ENCODE data around the gene UNC5A. TPM values are rescaled to one million over a fixed set of nuclear protein-coding genes. Genes with fewer than 3 reads are reported as not detected.

Gene UNC5A
- total RNA-seq, 2 experiments from 2014 or later, result not detected

DNA sequence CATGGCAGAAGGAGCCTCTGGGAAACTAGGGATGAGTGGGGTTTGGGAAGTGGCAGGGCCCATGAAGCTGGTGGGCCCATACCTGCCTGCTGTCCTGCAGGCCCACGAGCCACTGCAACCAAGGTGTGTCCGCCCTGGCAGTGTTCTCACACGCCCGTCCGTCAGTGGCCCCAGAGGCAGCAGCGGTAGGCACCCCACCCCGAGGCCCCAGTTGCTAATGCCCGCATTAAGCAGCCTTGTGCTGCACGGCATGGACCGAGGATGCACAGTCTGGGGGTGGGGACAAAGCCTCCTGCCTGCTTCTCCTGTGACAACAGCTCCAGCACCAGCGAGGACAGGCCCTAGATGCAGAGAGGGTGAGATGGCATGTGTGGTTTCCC is 47.5 kb downstream of the UNC5A start:
- Mint-ChIP-seq H3K4me1 (ENCODE audit: low read depth) (no peaks in the 10 kb centered on the region), H3K4me3 (no peak overlapping the region), H3K27me3 (ENCODE audit: low read depth) (peaks cover 22% of the 10 kb centered on the region), H3K36me3 (ENCODE audit: low read depth) (no peaks in the 10 kb centered on the region), H3K9me3 (no peaks in the 10 kb centered on the region), H3K27ac (no peak overlapping the region)
- intact Hi-C loops (cut with micrococcal nuclease), result no loop called here
- CTCF ChIA-PET, result no interaction called here
- no peak for DNase-seq

- CTCF ChIA-PET, result no interaction called here
- H3K4me1 Mint-ChIP-seq (ENCODE audit: low read depth), result no peaks in the 10 kb centered on the region
- no peak overlapping the region for H3K4me3 Mint-ChIP-seq
- H3K36me3 Mint-ChIP-seq (ENCODE audit: low read depth), result no peaks in the 10 kb centered on the region
- peaks cover 31% of the 10 kb centered on the region for H3K27me3 Mint-ChIP-seq (ENCODE audit: low read depth)
- no peak for DNase-seq
- no peaks in the 10 kb centered on the region for H3K9me3 Mint-ChIP-seq
- no peak overlapping the region for H3K27ac Mint-ChIP-seq
- intact Hi-C loops (cut with micrococcal nuclease), result no loop called here
These were observed 49.6 kb downstream of the UNC5A start for GRCh38 chr5:176859916-176860315.

DNA sequence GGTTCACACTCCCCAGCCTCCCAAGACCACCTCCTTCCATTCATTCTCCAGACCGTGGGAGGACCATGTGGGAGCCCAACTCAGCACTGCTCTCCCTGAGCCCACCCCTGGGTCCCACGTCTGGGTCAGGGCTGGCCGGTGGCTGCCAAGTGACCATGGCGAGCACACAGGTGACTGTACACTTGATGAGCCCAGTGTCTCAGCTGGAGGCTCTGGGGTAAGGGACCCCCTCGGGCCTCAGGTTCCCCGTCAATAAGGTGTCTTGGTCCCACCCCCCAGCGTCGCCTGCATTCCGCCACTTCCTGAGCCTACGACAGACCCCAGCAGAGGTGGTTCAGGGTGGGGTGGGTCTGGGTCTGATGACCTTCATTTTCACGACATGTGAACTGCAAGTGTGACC is 50.0 kb downstream of the UNC5A start:
- Mint-ChIP-seq H3K4me3 (no peak overlapping the region), H3K4me1 (ENCODE audit: low read depth) (no peaks in the 10 kb centered on the region), H3K27me3 (ENCODE audit: low read depth) (peaks cover 33% of the 10 kb centered on the region), H3K9me3 (no peaks in the 10 kb centered on the region), H3K27ac (no peak overlapping the region), H3K36me3 (ENCODE audit: low read depth) (no peaks in the 10 kb centered on the region)
- CTCF ChIA-PET, result no interaction called here
- intact Hi-C loops (cut with micrococcal nuclease), result no loop called here
- DNase-seq, result no peak

DNA sequence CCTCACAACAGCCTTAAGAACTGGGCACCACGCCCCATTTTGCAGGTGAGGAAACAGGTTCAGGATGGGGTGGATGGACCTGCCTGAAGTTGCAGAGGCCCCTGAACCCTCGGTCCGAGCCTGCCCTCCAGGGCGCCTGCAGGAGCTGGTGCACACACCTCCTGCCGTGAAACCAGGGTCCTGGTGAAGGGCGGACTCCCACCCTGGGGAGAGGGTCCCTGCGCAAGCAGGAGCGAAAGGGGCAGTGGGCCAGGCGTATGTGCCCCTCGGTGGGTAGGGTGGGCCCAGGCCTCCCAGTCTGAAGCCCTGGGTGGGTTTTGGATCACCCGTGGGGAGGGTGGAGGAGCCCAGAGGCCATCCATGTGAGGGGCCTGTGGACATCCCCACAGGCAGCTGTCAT is 50.9 kb downstream of the UNC5A start:
- Mint-ChIP-seq H3K27ac (no peak overlapping the region), H3K27me3 (ENCODE audit: low read depth) (peaks cover 35% of the 10 kb centered on the region), H3K4me1 (ENCODE audit: low read depth) (no peaks in the 10 kb centered on the region), H3K9me3 (no peaks in the 10 kb centered on the region), H3K36me3 (ENCODE audit: low read depth) (no peaks in the 10 kb centered on the region), H3K4me3 (no peak overlapping the region)
- CTCF ChIA-PET, result no interaction called here
- intact Hi-C loops (cut with micrococcal nuclease), result no loop called here
- DNase-seq, result no peak

- H3K36me3 Mint-ChIP-seq (ENCODE audit: low read depth), result no peaks in the 10 kb centered on the region
- H3K4me1 Mint-ChIP-seq (ENCODE audit: low read depth), result no peaks in the 10 kb centered on the region
- no peaks in the 10 kb centered on the region for H3K9me3 Mint-ChIP-seq
- H3K27me3 Mint-ChIP-seq (ENCODE audit: low read depth), result peaks cover 38% of the 10 kb centered on the region
- H3K4me3 Mint-ChIP-seq, result no peak overlapping the region
- H3K27ac Mint-ChIP-seq, result no peak overlapping the region
- intact Hi-C loops (cut with micrococcal nuclease), result no loop called here
- CTCF ChIA-PET, result no interaction called here
- DNase-seq, result no peak
These were observed 52.1 kb downstream of the UNC5A start for GRCh38 chr5:176862330-176862995.

DNA sequence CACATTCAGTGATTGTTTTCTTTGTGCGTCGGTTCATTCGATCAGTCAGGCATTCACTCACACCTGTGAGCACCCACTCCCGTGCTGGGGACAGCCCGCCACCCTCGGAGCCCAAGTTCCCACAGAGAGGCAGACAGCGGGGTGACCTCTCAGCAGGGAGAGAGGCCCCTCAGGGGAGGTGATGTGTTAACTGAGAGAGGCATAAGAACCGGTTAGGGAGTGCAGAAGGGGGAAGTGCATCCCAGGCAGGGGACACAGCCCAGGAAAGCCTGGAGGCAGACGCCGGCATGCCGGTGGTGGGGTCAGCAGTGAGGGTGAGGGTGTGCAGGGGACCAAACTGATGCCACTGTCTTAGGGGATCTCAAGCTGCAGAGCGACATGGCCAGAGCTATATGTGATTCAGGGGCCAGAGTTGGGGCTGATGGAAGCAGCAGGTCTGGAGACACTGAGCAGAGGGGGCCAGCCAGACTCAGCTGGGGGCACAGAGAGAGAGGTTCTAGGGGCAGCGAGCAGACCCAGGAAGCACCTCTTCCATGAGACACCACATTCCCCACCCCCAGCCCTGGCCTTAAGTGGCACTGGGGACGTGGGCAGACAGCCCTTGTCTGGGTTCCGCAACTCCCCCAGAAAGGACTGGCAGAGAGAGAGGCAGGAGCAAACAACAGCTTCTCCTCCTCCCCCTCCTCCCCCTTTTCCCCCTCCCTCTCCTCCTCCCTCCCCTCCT is 52.8 kb downstream of the UNC5A start:
- no peak for DNase-seq
- Mint-ChIP-seq H3K27me3 (ENCODE audit: low read depth) (peaks cover 37% of the 10 kb centered on the region), H3K36me3 (ENCODE audit: low read depth) (no peaks in the 10 kb centered on the region), H3K27ac (no peak overlapping the region), H3K4me3 (no peak overlapping the region), H3K4me1 (ENCODE audit: low read depth) (no peaks in the 10 kb centered on the region), H3K9me3 (no peaks in the 10 kb centered on the region)
- CTCF ChIA-PET, result no interaction called here
- intact Hi-C loops (cut with micrococcal nuclease), result no loop called here

- CTCF ChIA-PET, result no interaction called here
These were observed 53.4 kb downstream of the UNC5A start for GRCh38 chr5:176863765-176864098.

GRCh38 chr5:176864755-176865154 is 54.4 kb downstream of the UNC5A start:
- intact Hi-C loops (cut with micrococcal nuclease), result no loop called here
- H3K27me3 Mint-ChIP-seq (ENCODE audit: low read depth), result peaks cover 34% of the 10 kb centered on the region
- H3K9me3 Mint-ChIP-seq, result no peaks in the 10 kb centered on the region
- no peak overlapping the region for H3K27ac Mint-ChIP-seq
- H3K36me3 Mint-ChIP-seq (ENCODE audit: low read depth), result no peaks in the 10 kb centered on the region
- H3K4me3 Mint-ChIP-seq, result no peak overlapping the region
- DNase-seq, result no peak
- H3K4me1 Mint-ChIP-seq (ENCODE audit: low read depth), result no peaks in the 10 kb centered on the region
- CTCF ChIA-PET, result interaction anchor here (0.7 kb wide), 2 partner anchors 204 to 267 kb away, joined by 3 read pairs; no protein-coding TSS in a partner anchor

More at GRCh38 chr5:176863765-176864098, 53.4 kb downstream of the UNC5A start:
- Mint-ChIP-seq H3K4me3 (no peak overlapping the region), H3K9me3 (no peaks in the 10 kb centered on the region), H3K27ac (no peak overlapping the region), H3K4me1 (ENCODE audit: low read depth) (no peaks in the 10 kb centered on the region), H3K27me3 (ENCODE audit: low read depth) (peaks cover 34% of the 10 kb centered on the region), H3K36me3 (ENCODE audit: low read depth) (no peaks in the 10 kb centered on the region)
- DNase-seq, result no peak
- intact Hi-C loops (cut with micrococcal nuclease), result no loop called here

DNA sequence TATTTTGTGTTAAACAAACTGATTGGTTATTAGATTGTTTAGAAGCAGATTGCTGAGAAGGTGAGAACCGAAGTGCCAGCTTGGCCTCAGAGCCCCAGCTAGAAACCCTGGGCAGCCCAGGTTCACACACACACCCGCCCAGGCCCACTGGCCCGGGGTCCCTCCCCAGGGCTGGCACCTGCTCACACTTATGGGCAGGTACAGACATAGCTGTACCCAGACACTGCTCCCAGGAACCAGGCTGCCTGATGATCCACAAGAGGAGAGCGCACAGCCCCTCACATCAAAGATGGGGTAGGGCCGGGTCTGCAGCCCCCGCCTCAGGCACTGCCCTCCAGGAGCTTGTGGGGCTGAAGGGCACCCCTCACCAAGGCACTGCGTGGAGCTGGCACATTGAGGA is 55.6 kb downstream of the UNC5A start:
- no peak for DNase-seq
- CTCF ChIA-PET, result no interaction called here
- peaks cover 31% of the 10 kb centered on the region for H3K27me3 Mint-ChIP-seq (ENCODE audit: low read depth)
- H3K9me3 Mint-ChIP-seq, result no peaks in the 10 kb centered on the region
- H3K4me1 Mint-ChIP-seq (ENCODE audit: low read depth), result peaks cover 4% of the 10 kb centered on the region
- no peak overlapping the region for H3K27ac Mint-ChIP-seq
- H3K4me3 Mint-ChIP-seq, result no peak overlapping the region
- no peaks in the 10 kb centered on the region for H3K36me3 Mint-ChIP-seq (ENCODE audit: low read depth)
- intact Hi-C loops (cut with micrococcal nuclease), result no loop called here

DNA sequence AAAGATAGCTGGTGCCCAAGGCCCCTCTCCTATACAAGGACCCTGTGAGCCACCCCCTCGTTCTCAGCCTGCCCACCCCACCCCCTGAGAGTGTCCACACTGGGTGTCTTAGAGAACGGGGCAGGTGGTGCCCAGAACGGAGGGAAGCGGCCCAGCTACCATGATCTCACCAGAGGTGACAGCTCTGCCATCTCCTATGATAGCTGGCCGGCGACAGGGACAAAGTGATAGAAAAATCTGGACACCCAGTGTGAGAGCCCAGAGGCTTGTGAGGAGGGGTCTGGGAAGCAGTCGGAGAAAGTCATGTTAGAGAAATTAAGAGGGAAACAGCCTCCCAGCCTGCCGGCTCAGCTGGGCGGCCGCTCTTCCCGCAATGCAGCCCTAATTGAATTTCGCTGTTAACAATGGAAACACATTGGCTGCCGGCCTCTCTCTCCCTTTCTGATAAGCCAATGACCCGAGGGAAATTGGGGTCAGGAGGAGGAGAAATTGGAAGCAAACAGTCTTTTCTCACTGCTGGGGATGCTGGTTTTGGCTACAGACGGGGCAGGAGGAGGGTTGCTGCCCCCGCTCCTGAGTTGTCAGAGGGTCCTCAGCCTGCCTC is 56.5 kb downstream of the UNC5A start:
- Mint-ChIP-seq H3K9me3 (no peaks in the 10 kb centered on the region), H3K27me3 (ENCODE audit: low read depth) (peaks cover 27% of the 10 kb centered on the region), H3K4me3 (no peak overlapping the region), H3K27ac (no peak overlapping the region), H3K4me1 (ENCODE audit: low read depth) (peaks cover 4% of the 10 kb centered on the region), H3K36me3 (ENCODE audit: low read depth) (no peaks in the 10 kb centered on the region)
- CTCF ChIA-PET, result interaction anchor here (0.6 kb wide), 1 partner anchor 53 kb away, joined by 3 read pairs; no protein-coding TSS in a partner anchor
- no peak for DNase-seq
- intact Hi-C loops (cut with micrococcal nuclease), result no loop called here

GRCh38 chr5:176868126-176868525 is 57.8 kb downstream of the UNC5A start:
- CTCF ChIA-PET, result no interaction called here
- no peak for DNase-seq
- H3K27me3 Mint-ChIP-seq (ENCODE audit: low read depth), result peaks cover 20% of the 10 kb centered on the region
- peaks cover 2% of the 10 kb centered on the region for H3K9me3 Mint-ChIP-seq
- no peak overlapping the region for H3K27ac Mint-ChIP-seq
- H3K36me3 Mint-ChIP-seq (ENCODE audit: low read depth), result no peaks in the 10 kb centered on the region
- peaks cover 6% of the 10 kb centered on the region for H3K4me1 Mint-ChIP-seq (ENCODE audit: low read depth)
- intact Hi-C loops (cut with micrococcal nuclease), result no loop called here
- H3K4me3 Mint-ChIP-seq, result no peak overlapping the region

DNA sequence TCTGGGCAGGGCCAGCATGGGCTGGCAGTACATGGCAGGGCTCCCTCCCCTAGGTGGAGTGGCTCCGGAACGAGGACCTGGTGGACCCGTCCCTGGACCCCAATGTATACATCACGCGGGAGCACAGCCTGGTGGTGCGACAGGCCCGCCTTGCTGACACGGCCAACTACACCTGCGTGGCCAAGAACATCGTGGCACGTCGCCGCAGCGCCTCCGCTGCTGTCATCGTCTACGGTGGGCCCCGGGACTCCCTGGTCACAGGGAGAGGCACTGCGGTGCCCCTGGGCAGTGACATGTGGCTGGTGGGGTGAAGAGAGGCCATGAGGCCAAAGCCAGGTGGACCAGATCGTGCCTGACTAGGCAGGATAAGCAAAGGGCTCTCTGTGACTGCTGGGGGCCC is 58.4 kb downstream of the UNC5A start:
- Mint-ChIP-seq H3K9me3 (peaks cover 4% of the 10 kb centered on the region), H3K4me3 (no peak overlapping the region), H3K27ac (no peak overlapping the region), H3K4me1 (ENCODE audit: low read depth) (peaks cover 7% of the 10 kb centered on the region), H3K27me3 (ENCODE audit: low read depth) (peaks cover 18% of the 10 kb centered on the region), H3K36me3 (ENCODE audit: low read depth) (no peaks in the 10 kb centered on the region)
- CTCF ChIA-PET, result interaction anchor here (0.6 kb wide), 1 partner anchor 55 kb away, joined by 3 read pairs; no protein-coding TSS in a partner anchor
- intact Hi-C loops (cut with micrococcal nuclease), result no loop called here
- no peak for DNase-seq
